Measurements from ENCODE around the gene RGL4.
A peak's percentile ranks its signal among the peaks of the same experiment; 100 is the strongest.

The RGL4 gene

DNA sequence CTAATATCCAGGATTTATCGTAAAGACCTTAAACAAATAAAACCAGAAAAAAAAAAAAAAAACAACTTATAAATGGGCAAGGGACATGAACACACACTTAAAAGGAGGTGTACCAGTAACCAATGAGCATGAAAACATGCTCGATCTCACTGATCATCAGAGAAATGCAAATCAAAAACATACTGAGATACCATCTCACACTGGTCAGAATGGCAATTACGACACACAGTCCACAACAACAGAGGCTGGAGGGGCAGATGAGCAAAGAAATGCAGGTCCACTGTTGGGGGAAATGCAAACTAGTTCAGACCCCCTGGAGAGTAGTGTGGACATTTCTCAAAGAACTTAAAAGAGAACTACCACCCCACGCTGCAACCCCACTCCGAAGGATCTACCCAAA, 13.2 kb downstream of the RGL4 start:
- Mint-ChIP-seq H3K36me3 (ENCODE audit: low read depth) (peaks cover 81% of the 10 kb centered on the region), H3K4me3 (no peak overlapping the region), H3K27me3 (ENCODE audit: low read depth, poor library complexity) (no peaks in the 10 kb centered on the region), H3K27ac (no peak overlapping the region), H3K9me3 (no peaks in the 10 kb centered on the region), H3K4me1 (no peaks in the 10 kb centered on the region)
- DNase-seq: no peak
- TF ChIP-seq, protein P1, sequence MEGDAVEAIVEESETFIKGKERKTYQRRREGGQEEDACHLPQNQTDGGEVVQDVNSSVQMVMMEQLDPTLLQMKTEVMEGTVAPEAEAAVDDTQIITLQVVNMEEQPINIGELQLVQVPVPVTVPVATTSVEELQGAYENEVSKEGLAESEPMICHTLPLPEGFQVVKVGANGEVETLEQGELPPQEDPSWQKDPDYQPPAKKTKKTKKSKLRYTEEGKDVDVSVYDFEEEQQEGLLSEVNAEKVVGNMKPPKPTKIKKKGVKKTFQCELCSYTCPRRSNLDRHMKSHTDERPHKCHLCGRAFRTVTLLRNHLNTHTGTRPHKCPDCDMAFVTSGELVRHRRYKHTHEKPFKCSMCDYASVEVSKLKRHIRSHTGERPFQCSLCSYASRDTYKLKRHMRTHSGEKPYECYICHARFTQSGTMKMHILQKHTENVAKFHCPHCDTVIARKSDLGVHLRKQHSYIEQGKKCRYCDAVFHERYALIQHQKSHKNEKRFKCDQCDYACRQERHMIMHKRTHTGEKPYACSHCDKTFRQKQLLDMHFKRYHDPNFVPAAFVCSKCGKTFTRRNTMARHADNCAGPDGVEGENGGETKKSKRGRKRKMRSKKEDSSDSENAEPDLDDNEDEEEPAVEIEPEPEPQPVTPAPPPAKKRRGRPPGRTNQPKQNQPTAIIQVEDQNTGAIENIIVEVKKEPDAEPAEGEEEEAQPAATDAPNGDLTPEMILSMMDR (IDR thresholded peaks at IDR 0.05): no peak

DNA sequence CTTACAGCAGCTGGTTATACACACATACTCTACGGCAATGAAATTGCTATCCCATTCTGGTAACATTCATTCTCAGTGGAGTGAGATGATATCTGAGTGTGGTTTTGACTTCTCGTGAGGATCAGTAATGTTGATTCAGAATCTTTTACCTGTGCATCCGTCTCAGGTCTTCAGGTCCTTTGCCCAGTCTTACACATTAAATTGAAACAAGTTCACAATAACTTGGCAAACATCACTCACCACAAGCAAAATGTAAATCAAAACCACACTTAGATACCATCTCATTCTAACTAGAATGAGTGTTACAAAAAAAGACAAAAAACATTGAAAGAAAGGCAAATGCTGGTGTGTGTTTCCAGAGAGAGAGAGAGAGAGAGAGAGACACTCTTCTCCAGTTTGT, 14.0 kb downstream of the RGL4 start:
- H3K4me1 Mint-ChIP-seq: no peaks in the 10 kb centered on the region
- DNase-seq: no peak
- no peak overlapping the region for H3K4me3 Mint-ChIP-seq
- H3K27me3 Mint-ChIP-seq (ENCODE audit: low read depth, poor library complexity): no peaks in the 10 kb centered on the region
- H3K27ac Mint-ChIP-seq: no peak overlapping the region
- no peaks in the 10 kb centered on the region for H3K9me3 Mint-ChIP-seq
- TF ChIP-seq, protein P1 (IDR thresholded peaks at IDR 0.05): no peak
- peaks cover 80% of the 10 kb centered on the region for H3K36me3 Mint-ChIP-seq (ENCODE audit: low read depth)

DNA sequence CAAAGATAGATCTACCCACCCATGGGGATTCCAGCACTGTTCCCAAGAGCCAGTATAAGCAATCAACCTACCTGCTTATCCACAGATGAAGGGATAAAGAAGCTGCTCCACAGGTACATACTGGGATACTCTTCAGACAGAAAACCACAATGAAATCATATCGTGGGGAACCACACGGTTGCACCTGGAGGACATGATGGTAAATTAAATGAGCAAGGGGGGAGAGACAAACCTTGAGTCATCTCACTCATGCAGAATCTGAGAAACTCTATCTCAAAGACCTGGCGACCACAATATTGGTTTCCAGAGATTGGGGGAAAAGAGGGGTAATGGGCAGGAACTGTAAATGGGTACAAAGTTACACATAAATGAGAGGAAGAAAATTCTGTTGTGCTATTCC, 14.5 kb downstream of the RGL4 start:
- DNase-seq: no peak
- peak overlapping the region; percentile 2 for H3K27ac Mint-ChIP-seq
- TF ChIP-seq, protein P1 (IDR thresholded peaks at IDR 0.05): no peak
- no peak overlapping the region for H3K4me3 Mint-ChIP-seq
- H3K4me1 Mint-ChIP-seq: no peaks in the 10 kb centered on the region
- H3K27me3 Mint-ChIP-seq (ENCODE audit: low read depth, poor library complexity): no peaks in the 10 kb centered on the region
- no peaks in the 10 kb centered on the region for H3K9me3 Mint-ChIP-seq
- peaks cover 80% of the 10 kb centered on the region for H3K36me3 Mint-ChIP-seq (ENCODE audit: low read depth)

DNA sequence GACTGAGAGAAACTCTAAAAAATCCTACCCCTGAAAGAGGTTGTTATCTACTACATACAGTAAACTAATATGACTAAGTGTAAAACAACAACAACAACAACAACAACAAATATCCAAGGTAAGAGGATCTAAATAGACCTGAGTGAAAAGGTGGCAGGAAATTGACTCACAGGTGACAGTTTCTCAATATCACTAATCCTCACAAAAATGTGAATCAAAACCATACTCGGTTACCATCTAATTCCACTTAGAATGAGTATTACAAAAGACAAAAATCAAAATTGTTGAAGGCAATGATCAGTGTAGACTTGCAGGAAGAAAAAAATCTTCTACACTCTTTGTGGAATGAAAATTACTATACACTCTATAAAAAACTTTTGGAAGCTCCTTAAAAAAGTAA, 17.5 kb downstream of the RGL4 start:
- H3K36me3 Mint-ChIP-seq (ENCODE audit: low read depth): peaks cover 74% of the 10 kb centered on the region
- no peak overlapping the region for H3K4me3 Mint-ChIP-seq
- DNase-seq: no peak
- H3K27me3 Mint-ChIP-seq (ENCODE audit: low read depth, poor library complexity): no peaks in the 10 kb centered on the region
- H3K9me3 Mint-ChIP-seq: no peaks in the 10 kb centered on the region
- H3K27ac Mint-ChIP-seq: no peak overlapping the region
- no peaks in the 10 kb centered on the region for H3K4me1 Mint-ChIP-seq
- TF ChIP-seq, protein P1 (IDR thresholded peaks at IDR 0.05): no peak

DNA sequence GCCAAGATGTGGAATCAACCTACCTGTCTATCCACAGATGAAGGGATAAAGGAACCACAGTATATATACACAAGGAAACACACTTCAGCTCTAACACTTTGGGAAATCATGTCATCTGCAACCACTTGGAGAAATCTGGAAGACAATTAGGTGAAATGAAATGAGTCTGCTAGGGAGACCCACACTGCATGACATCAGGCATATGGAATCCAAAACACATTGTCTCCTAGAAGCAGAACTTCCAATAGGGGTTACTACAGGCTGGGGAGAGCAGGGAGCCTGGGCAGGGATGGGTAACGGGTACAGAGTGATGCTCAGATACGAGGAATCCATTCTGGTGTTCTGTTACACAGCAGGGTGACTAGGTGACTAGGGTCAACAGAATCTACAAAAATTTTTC, 18.3 kb downstream of the RGL4 start:
- Mint-ChIP-seq H3K9me3 (no peaks in the 10 kb centered on the region), H3K27ac (no peak overlapping the region), H3K27me3 (ENCODE audit: low read depth, poor library complexity) (no peaks in the 10 kb centered on the region), H3K36me3 (ENCODE audit: low read depth) (peaks cover 74% of the 10 kb centered on the region), H3K4me1 (peaks cover 6% of the 10 kb centered on the region), H3K4me3 (no peak overlapping the region)
- DNase-seq: no peak
- TF ChIP-seq, protein P1 (IDR thresholded peaks at IDR 0.05): no peak

DNA sequence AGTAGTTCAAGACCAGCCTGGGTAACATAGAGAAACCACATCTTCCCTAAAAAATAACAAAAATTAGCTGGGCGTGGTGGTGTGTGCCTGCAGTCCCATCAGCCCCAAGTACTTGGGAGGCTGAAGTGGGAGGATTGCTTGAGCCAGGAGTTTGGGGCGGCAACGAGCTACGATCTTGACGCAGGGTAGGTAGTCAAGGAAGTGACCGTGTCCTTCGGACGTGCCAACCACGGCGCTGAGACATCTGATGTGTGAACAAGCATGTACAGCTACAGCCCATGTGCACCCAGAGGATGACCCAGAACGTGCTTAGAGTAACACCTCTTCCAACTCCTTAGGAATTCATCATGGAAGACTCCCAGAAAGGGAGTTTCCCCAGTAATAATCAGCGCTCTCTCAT, 21.4 kb downstream of the RGL4 start:
- Mint-ChIP-seq H3K36me3 (ENCODE audit: low read depth) (peaks cover 48% of the 10 kb centered on the region), H3K27ac (no peak overlapping the region), H3K9me3 (no peaks in the 10 kb centered on the region), H3K4me1 (peaks cover 8% of the 10 kb centered on the region), H3K27me3 (ENCODE audit: low read depth, poor library complexity) (no peaks in the 10 kb centered on the region), H3K4me3 (no peak overlapping the region)
- no peak for DNase-seq
- TF ChIP-seq, protein P1 (IDR thresholded peaks at IDR 0.05): no peak
